Ovary (tissue), 9 donors: ENCODE results near the gene SLC16A12. TPM values are rescaled to one million over a fixed set of nuclear protein-coding genes. Genes with fewer than 3 reads are reported as not detected.

Source experiments
- DNase-seq, 5 donors: peaks; one replicate each; pipeline ENCODE4 v3.0.0-alpha.2; 2019 to 2020
- H3K27ac ChIP-seq, 2 donors: fragments of 200-600 bp; one replicate each; pipeline versions ENCODE4 v1.5.1 to v1.8.0; 2019 to 2022
- H3K27me3 ChIP-seq: fragments of 200-600 bp; one replicate; pipeline ENCODE4 v1.8.0; 2022
- H3K36me3 ChIP-seq: fragments of 200-600 bp; sonication (generic); one replicate; pipeline ENCODE4 v1.5.1; 2019
- H3K4me1 ChIP-seq: one replicate; pipeline ENCODE4 v1.8.1; 2013; ENCODE audit warnings: mild to moderate bottlenecking, moderate library complexity; ENCODE audit not compliant: insufficient read depth
- H3K4me3 ChIP-seq: fragments of 200-600 bp; sonication (generic); one replicate; pipeline ENCODE4 v1.5.1; 2017
- H3K9me3 ChIP-seq, 2 donors: fragments of 200-600 bp in 1 of 2; sonication (generic) in 1 of 2; one replicate each; pipeline versions ENCODE4 v1.5.1 to v1.8.1; 2013 to 2019; ENCODE audit warnings: mild to moderate bottlenecking in 1 of 2, moderate library complexity in 1 of 2
- EP300 ChIP-seq: sonication (generic); formaldehyde crosslinking; IDR thresholded peaks from one replicate; pipeline ENCODE4 v1.6.1; 2017; ENCODE audit warnings: antibody characterized with exemption
- POLR2A ChIP-seq: fragments of 450-650 bp; IDR thresholded peaks from one replicate; pipeline ENCODE4 v1.6.1; 2017; ENCODE audit warnings: antibody characterized with exemption, mild to moderate bottlenecking, moderate library complexity
- WGBS, 3 donors: extraction: QIAGEN DNeasy Blood & Tissue Kit in 1 of 3; methylation state at CpG; one replicate each; pipeline versions ENCODE4 v1.1.5 to v1.1.7; 2013 to 2017; 5-methylcytosine and 5-hydroxymethylcytosine counted together
- intact Hi-C, 4 donors: fragments of 100-400 bp; cut with DNase I; formaldehyde crosslinking; loops; one replicate each; pipeline versions ENCODE4 v1.11.0 to v1.15.1; 2022 to 2023
- polyA plus RNA-seq, 2 donors: library from polyadenylated mRNA; stranded (reverse); fragments of 200-250 nt in 1 of 2; fragments of 350-450 nt in 1 of 2; fragmentation: Illumina TruSeq in 1 of 2; extraction: RNeasy Lipid Tissue Mini Kit (QIAGEN cat#74804) in 1 of 2; gene quantifications; one replicate each; pipeline ENCODE4 v1.2.3, GENCODE V29; 2013 to 2014
- total RNA-seq, 7 donors: library from RNA; depleted of rRNA in 2 of 7; stranded (reverse); fragments of >200 nt in 2 of 7; fragmentation: NEBNext Ultra II Directional in 3 of 7; extraction: Animal tissue kit (Norgen Biotek cat#: 25700) in 3 of 7; gene quantifications; one replicate each; pipeline versions ENCODE4 v1.1.0 to v1.2.4, GENCODE V29; 2016 to 2023
- TF ChIP-seq, protein P1 (sequence below), 3 donors: fragments of 450-650 bp in 2 of 3; fragments of 200-600 bp in 1 of 3; IDR thresholded peaks; one replicate each; pipeline versions ENCODE4 v1.5.1 to v1.8.0; 2016 to 2022; ENCODE audit warnings: antibody characterized with exemption in 3 of 3, mild to moderate bottlenecking in 1 of 3
- donor health status: DM: no; HTN: no; CAD: no; lungs with moderate emphysema.
- donor health status: DM: no; HTN: no; CAD: no.
- donor health status: Bipolar disorder and iron deficiency.
- donor health status: DM: yes; HTN: yes; CAD: no.
- donor health status: DM: no; HTN: no; CAD: no.
- donor health status: DM: yes; HTN: yes; CAD: no.

SLC16A12 gene
- total and polyA plus RNA-seq, 9 donors = 0.05 to 4.7 (median 1.1) TPM

DNA sequence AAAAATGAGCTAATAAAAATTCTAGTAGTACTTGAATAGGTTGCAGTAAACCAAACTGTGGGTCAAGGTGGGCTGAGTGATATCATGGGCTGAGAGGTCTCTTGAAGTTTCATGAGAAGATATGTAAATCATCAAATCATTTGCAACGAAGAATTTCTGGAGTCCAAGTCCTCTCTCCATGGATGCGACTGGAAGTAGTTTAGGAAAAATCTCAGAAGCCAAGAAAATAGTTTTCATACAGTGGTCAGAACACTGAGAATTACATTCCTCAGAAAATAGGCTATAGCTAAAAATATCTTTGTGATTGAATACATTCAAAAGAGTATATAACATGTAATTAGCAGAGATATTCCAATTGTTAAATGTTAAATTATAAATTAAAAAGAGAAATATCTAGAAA, 146.6 kb downstream of the SLC16A12 start:
- H3K4me1 ChIP-seq = no peaks in the 10 kb centered on the region
- H3K27ac ChIP-seq = no peak overlapping the region
- TF ChIP-seq, protein P1, sequence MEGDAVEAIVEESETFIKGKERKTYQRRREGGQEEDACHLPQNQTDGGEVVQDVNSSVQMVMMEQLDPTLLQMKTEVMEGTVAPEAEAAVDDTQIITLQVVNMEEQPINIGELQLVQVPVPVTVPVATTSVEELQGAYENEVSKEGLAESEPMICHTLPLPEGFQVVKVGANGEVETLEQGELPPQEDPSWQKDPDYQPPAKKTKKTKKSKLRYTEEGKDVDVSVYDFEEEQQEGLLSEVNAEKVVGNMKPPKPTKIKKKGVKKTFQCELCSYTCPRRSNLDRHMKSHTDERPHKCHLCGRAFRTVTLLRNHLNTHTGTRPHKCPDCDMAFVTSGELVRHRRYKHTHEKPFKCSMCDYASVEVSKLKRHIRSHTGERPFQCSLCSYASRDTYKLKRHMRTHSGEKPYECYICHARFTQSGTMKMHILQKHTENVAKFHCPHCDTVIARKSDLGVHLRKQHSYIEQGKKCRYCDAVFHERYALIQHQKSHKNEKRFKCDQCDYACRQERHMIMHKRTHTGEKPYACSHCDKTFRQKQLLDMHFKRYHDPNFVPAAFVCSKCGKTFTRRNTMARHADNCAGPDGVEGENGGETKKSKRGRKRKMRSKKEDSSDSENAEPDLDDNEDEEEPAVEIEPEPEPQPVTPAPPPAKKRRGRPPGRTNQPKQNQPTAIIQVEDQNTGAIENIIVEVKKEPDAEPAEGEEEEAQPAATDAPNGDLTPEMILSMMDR (IDR thresholded peaks at IDR 0.05) = no peak
- TF ChIP-seq POLR2A (no peak), EP300 (no peak)
- H3K27me3 ChIP-seq = no peaks in the 10 kb centered on the region
- no peaks in the 10 kb centered on the region for H3K9me3 ChIP-seq
- intact Hi-C loops = no loop called here
- WGBS, 3 donors = 41 to 51% (median 44%) methylated on average over 2 of the region's 2 CpGs
- no peak for DNase-seq
- no peak overlapping the region for H3K4me3 ChIP-seq
- H3K36me3 ChIP-seq = no peaks in the 10 kb centered on the region

DNA sequence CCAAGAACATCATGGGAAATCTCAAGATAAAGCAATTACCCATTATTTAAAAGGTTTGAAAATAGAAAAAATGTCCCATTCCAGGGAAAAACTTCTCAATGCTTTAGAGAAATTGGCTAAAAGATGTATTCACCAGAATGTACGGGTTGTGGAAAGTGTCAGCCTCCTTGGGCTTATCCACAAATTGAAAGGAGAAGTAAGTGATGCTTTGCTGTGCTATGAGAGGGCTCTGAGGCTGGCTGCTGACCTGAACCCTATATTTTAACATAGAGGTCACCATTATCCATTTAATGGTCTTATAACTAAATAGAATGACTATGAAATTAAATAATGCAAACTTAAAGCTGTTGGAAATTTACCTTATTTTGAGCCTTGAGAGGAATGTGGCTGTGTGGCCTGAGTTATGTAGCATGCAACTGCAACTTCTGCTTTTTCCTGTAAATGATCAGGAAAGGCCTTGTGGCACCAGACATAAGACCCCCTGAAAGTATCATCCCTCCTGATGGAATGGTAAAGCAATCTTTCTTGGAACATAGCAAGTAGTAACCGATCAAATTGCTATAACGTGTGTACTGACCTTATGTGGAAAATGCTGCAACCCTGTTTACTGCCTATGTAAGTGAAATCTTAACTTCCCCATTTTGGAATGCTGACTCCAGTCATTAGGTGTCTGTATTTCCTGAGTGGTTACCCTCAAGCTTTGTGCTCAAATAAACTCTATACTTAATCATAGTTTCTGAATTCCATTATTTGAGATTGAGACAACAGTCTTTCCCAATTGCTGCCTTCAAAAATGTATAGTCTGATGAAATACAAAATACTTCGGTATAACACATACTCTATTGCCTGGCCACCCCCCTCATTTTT, 150.7 kb downstream of the SLC16A12 start:
- no peak for DNase-seq
- intact Hi-C loops = no loop called here
- Histone ChIP-seq H3K4me1 (no peaks in the 10 kb centered on the region), H3K27me3 (no peaks in the 10 kb centered on the region), H3K4me3 (no peak overlapping the region), H3K36me3 (no peaks in the 10 kb centered on the region), H3K27ac (no peak overlapping the region), H3K9me3 (no peaks in the 10 kb centered on the region)
- WGBS, 3 donors = 89 to 92% (median 91%) methylated on average over 4 of the region's 4 CpGs
- no peak for TF ChIP-seq EP300
- TF ChIP-seq, protein P1 (IDR thresholded peaks at IDR 0.05) = no peak
- TF ChIP-seq POLR2A = no peak

DNA sequence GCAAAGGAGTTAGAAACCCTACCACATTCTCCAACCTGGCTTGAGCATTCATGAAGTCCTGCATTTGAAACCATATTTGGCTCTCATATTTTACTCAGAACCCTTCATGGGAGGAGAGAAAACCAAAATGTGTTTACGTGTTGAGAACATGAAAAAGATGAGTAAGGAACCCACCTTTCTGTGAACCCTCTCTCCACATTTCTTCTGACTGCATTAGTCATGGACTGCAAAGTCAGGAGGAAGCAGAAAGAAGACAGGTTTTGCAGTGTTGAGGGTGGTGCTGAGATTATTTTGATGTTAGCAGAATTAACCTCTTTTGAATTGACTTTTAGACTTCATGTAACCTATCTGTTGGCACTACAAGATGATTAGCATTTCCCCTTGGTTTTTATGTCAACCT, 152.6 kb downstream of the SLC16A12 start:
- H3K27me3 ChIP-seq = no peaks in the 10 kb centered on the region
- WGBS, 3 donors = 94 to 98% (median 96%) methylated on average over 1 of the region's 1 CpG
- no peaks in the 10 kb centered on the region for H3K36me3 ChIP-seq
- H3K4me3 ChIP-seq = no peak overlapping the region
- H3K9me3 ChIP-seq = no peaks in the 10 kb centered on the region
- no peak overlapping the region for H3K27ac ChIP-seq
- no peak for TF ChIP-seq POLR2A
- TF ChIP-seq EP300 = no peak
- TF ChIP-seq, protein P1 (IDR thresholded peaks at IDR 0.05) = no peak
- H3K4me1 ChIP-seq = no peaks in the 10 kb centered on the region
- intact Hi-C loops = no loop called here
- no peak for DNase-seq

Other genes with a start within 250 kb of the SLC16A12 start
- gene IFIT2, start 233.5 kb downstream of the SLC16A12 start, total RNA-seq = 10 to 100 TPM in 1 of 7 donors, 1 to 10 TPM in 6; 2.1 to 10.0 (median 4.8) TPM
- 10 to 100 TPM in 1 of 2 donors, 1 to 10 TPM in 1; 6.4 to 21.3 TPM for gene IFIT2, start 233.5 kb downstream of the SLC16A12 start, polyA plus RNA-seq
- gene IFIT3, start 207.6 kb downstream of the SLC16A12 start, total RNA-seq = 10 to 100 TPM in 3 of 7 donors, 1 to 10 TPM in 4; 5.7 to 16.9 (median 9.9) TPM
- gene IFIT3, start 207.6 kb downstream of the SLC16A12 start, polyA plus RNA-seq = 10 to 100 TPM; 22.7 to 31.5 TPM
- gene IFIT1B, start 157.5 kb downstream of the SLC16A12 start, total RNA-seq = under 1 TPM in 1 of 7 donors, not detected in 6; 0.18 TPM
- gene IFIT1B, start 157.5 kb downstream of the SLC16A12 start, polyA plus RNA-seq = not detected
- 10 to 100 TPM in 4 of 7 donors, 1 to 10 TPM in 3; 6.4 to 20.4 (median 11.3) TPM for gene IFIT1, start 143.0 kb downstream of the SLC16A12 start, total RNA-seq
- 10 to 100 TPM; 23.0 to 56.2 TPM for gene IFIT1, start 143.0 kb downstream of the SLC16A12 start, polyA plus RNA-seq
- gene IFIT5, start 121.0 kb downstream of the SLC16A12 start, total RNA-seq = 10 to 100 TPM in 6 of 7 donors, 1 to 10 TPM in 1; 8.7 to 22.0 (median 17.4) TPM
- gene IFIT5, start 121.0 kb downstream of the SLC16A12 start, polyA plus RNA-seq = 10 to 100 TPM; 10.6 TPM
- 1 to 10 TPM; 1.7 to 6.2 (median 4.5) TPM for gene PANK1, start 109.6 kb upstream of the SLC16A12 start, total RNA-seq
- gene PANK1, start 109.6 kb upstream of the SLC16A12 start, polyA plus RNA-seq = 1 to 10 TPM; 2.0 to 5.7 TPM
- 1 to 10 TPM; 2.6 to 9.3 (median 6.3) TPM for gene KIF20B, start 166.0 kb upstream of the SLC16A12 start, total RNA-seq
- 1 to 10 TPM; 2.4 to 2.5 TPM for gene KIF20B, start 166.0 kb upstream of the SLC16A12 start, polyA plus RNA-seq